ENCODE measurements around the gene TMEM54.

- no peak for TF ChIP-seq CTCF (conservative IDR thresholded peaks at IDR 0.05; ENCODE audit: low read depth in 2 of 2)
- TF ChIP-seq CREB1 (CRISPR knock-in tag; IDR thresholded peaks at IDR 0.05; ENCODE audit: low read depth), result no peak
- TF ChIP-seq REST (IDR thresholded peaks at IDR 0.05; ENCODE audit: unreplicated experiment), result no peak
- TF ChIP-seq EZH2phosphoT487 (IDR thresholded peaks at IDR 0.05; ENCODE audit: unreplicated experiment), result no peak
These were observed 27.5 kb upstream of the TMEM54 start for GRCh38 chr1:32928715-32929114.
